NCI-H69 (cell line): ENCODE results near the gene EVPLL.
"Not testable (repeated sequence)": the region's sequence is repeated elsewhere in the genome, so short reads cannot be mapped to it uniquely, and the experiment has no call there.

ENCODE experiments used
- DNase-seq: peaks from one replicate; lab custom pipeline; 2025; lab: John Stamatoyannopoulos, UW

Gene EVPLL

DNA sequence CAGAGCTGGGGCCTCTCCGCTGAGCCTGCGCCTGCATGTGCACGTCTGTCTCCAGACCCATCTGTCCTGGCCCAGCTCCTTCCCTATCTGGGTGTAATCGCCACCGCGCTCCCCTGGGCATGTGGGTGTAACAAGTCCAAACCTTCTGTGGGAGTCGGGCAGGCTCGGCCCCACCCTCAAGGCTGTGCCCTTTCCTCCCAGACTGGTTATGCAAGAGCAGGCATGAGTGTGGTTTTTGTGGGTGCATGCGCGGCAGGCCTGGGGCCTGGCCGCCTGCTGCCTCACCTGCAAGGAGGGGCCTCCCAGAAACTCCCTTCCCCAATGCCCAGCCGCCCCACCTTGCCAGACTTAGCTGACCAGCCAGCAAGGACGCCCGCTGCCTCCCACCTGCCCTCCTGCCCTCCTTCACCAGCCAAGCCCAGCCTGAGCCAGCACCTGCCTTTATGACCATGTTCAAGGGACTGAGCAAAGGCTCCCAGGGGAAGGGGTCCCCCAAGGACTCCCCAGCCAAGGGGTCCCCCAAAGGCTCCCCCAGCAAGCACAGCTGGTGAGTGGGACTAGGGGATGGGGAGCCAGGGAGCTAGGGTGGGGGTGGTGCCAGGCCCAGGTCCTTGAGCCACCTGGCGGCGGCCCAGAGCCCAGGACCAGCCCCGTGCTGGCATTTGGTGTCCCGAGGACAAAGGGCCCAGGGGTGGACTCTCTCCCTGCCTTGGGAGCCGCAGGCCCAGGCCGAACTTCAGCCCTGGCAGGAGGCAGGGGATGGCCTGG is at the start of gene EVPLL:
TSS of gene EVPLL (plus strand) at position 342 of the 768 bp plus-strand sequence. CDS start 3,160 bp downstream, outside the sequence.
- DNase-seq, result no peak

DNA sequence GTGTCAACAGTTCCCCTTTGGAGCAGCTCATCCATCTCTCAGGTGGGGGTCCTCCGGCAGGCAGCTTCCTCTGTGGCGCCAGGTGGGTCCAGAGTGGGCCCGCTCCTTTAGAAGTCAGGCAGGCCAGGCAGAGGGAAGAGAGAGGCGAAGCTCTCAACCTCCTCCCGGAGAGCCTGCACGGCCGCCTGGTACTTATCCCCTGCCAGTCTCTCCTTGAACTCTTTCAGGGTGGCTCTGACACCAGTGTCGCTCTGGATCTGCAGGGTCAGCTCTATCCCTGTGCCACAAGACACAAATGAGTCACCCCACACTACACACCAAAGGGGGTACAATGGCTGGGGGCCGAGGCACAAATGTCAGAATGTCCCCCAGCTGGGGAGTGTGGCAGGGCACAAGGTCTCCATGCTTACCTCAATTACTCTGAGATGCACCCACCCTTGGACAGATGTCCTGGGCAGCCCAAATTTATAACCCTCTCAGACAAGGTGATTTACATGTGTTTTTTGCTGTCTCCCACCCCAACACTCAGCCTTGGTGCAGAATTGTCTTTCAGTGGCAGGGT is 48.9 kb upstream of the EVPLL start:
- DNase-seq, result no peak

DNA sequence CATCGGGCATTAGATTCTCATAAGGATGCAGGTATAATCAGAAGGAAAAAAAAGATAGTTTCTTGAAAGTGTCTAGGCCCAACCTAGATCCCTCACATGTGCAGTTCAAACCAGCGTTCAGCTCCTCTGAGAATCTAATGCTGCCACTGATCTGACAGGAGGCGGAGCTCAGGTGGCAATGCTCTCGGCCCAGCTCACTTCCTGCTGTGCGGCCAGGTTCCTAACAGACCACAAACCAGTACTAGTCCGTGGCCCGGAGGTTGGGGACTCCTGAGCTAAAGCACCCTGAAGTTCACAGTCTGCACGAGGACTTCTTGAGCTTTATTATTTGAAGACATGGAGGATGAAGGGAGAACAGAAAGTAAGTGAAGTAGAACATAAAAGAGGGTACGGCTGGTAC is 45.7 kb upstream of the EVPLL start:
- no peak for DNase-seq

DNA sequence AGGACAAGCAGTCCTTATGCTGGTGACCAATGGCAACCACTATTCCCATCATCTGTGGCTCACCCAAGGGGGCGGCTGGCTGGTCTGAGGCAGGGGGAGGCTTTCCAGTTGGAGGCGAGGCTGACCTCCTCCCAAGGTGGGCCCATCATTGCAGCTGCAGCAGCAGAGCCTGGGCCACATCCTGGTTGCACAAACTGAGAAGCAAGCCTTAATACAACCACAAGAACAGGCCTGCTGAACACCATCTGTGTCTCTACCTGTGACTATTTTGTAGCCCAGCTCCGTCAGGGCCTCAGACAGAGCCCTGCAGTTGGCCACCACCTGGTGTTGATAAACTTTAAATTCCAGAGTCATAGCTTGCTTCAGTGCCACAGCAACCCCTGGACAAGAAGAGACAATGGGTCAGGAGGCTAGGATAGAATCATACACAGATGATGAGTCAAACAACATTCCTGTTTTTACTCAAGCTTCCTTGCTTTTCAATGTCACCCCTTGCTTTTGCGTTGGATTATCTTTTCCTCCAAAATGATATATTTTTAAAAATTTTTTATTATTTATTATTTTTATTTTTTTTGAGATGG is 44.6 kb upstream of the EVPLL start:
- no peak for DNase-seq

DNA sequence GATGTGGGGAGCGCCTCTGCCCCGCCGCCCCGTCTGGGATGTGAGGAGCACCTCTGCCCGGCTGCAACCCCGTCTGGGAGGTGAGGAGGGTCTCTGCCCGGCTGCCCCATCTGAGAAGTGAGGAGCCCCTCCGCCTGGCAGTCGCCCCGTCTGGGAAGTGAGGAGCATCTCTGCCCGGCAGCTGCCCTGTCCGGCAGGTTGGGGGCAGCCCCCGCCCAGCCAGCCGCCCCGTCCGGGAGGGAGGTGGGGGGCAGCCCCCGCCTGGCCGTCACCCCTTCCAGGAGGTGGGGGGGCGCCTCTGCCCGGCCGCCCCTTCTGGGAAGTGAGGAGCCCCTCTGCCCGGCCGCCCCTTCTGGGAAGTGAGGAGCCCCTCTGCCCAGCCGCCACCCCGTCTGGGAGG is 39.4 kb upstream of the EVPLL start:
- not testable (repeated sequence) for DNase-seq

DNA sequence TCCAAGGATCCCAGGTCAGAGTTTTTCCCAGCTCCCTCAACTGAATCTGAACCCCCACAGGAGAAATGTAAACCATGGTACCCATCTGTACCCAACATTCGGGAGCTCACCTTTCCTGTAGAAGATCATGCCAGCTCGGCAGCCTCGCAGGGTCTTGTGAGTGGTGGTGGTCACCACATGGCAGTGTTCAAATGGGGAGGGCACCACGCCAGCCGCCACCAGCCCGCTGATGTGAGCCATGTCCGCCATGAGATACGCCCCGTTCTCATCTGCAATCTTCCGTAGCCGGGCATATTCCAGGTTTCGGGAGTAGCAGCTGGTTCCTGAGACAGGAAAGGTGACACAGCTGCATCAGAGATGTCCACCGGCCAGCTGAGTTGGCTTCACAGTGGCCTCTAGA is 37.6 kb upstream of the EVPLL start:
- DNase-seq, result no peak

DNA sequence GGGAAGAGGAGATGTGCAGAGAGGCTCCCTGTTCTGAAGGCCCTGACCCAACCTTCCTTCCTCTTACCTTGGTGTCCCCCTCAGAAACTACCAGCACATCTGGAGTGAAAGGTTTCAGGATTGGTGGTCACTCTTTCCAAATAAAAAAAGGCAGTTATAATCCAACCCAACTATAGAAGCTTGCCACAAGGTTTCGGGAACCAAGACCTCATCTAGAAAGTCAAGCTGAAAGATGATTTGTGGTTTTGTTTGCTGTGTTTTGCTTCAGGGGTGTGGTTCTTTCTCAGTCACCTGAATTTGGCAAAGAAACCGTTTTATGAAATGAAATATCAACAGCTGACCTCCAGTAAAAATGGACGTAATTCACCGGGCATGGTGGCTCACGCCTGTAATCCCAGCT is 33.6 kb upstream of the EVPLL start:
- DNase-seq, result no peak

DNA sequence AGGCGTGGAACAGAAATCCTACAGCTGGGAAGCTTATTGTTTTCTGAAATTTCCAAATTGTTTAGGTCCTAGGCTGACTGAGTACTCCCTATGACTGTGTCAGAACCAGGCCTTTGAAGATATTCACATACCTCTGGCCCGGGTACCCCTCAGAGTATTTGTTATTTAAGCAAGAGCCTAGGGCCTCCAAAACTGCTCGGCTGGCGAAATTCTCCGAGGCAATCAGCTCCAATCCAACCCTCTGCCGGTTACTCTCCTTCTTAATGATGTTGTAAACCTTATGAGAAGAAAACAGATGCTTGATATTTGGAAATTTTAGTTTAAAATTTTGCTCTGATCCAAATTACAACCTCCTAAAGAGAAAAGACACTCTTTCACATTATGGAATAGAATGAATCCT is 24.0 kb upstream of the EVPLL start:
- DNase-seq, result no peak

DNA sequence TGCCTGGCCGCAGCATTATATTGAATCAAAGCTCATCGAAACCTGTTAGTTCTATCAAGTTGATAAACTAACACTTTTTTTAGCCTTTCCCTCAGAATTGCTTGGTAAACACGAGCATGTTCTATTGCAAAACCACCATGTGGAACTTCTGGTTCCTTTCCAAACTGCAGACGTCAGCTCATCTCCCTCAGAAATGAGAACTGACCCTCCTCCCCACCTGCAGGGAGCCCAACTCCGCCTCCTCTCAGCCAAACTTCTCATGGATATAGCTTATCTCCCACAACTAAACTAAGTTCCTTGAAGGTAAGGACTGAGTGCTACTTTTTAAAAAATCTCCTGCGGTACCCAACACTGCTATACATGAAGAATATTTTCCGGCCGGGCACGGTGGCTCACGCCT is 21.0 kb upstream of the EVPLL start:
- no peak for DNase-seq

DNA sequence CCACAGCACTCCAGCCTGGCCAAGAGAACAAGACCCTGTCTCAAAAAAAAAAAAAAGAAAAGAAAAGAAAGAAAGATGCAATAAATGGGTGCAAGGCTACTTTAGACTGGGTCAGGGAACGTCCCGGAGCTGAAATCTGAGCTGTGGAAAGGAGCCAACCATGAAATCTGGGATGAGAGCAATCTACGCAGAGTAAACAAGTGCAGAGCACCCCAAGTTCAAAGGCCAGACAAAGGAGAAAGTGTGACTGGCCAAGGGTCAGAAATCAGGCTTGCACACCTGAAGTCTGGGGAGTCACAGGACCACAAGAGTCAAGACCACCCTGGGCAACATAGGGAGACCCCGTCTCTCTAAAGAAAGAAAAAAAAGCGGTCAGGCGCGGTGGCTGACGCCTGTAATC is 17.1 kb upstream of the EVPLL start:
- no peak for DNase-seq

DNA sequence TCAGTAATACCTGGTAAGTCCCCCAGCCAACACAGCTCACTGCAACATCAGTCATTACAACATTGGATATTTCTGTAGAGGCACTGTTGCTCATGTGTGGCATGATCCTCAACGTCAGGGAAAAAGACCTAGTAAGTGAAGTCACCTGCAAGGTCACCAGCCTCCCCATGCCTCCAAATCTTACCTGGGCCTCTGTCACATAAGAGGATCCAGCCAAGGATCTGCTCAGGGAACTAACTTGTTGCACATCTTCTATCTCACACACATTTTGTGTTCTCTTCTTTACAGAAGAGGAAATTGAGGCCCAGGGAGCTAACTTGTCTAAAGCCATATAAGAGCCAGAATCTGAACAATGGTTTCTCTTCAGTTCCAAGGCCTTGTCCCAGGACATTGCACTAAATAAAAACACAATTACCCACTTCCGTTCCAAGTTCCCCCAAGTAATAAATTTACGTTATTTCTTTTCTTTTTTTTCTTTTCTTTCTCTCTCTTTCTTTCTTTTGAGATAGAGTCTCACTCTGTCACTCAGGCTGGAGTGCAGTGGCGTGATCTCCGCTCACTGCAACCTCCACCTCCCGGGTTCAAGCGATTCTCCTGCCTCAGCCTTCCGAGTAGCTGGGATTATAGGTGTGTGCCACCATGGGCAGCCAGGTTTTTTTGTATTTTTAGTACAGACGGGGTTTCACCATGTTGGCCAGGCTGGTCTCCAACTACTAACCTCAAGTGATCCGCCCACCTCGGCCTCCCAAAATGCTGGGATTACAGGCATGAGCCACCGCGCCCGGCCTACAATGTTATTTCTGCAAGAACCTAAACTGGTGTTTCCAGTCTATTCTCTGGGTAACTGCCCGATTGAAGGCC is 15.5 kb upstream of the EVPLL start:
- DNase-seq, result no peak

DNA sequence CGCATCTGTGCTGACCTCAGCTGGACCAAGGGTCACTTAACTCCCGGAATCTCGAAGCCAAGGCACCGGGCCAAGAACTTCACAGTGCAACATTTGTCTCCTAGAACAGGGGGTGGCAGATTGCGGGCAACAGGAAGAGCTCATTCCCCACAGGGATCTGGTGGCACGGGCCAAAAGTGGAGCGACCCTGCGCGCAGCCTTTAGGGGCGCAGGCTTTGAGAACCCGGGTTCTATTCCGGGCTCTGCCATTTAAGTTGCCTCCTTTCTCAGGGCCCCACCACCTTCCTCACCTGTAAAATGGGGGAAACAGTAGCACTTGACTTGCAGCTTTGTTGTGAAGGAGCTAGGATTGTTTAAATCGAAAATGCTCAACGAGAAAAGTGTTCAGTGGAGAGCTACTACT is 14.9 kb upstream of the EVPLL start:
- peak; percentile 45 for DNase-seq

DNA sequence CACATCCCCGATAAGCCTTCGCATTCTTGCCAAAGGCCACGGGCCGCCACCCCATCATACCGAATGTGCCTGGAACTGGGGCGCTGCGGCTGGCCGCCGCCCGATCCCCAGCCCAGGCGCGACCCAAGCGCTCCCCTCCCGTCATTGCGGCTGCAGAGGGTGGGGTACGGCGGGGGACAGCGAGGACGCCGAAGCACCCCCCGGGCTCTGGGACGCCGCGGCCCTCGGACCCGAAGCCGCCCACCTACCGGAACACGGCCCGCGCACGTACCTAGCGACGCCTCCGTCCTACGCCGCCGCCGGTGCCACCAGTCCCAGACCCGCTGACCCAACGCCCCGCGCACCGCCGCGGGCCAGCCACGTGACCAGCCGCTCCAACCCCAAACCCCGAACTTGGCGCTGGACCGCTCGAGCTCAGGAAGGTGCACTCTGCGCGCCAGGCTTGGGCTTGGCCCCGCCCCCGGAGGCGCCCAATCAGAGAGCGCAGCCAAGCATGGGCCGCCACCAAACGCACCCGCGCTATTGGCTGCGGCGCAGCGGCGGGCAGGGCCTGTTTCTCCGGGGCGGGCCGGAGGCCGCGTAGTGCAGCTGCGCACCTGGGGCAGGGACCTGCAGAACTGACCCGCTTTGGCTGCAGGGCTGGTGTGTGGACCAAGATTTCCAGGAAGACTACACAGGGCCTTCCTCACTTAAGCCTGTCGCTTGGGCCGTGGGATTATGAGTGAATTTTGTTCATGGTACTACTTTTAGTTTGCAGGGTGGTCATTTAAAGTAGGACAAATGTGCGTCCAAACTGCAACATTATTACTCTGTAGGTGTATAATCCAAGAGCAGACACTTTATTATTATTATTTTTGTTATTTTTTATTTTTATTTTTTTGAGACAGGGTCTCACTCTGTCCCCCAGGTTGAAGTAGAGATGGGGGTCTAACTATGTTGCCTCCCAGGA is 14.2 kb upstream of the EVPLL start, which contains the start of gene SHMT1:
TSS of gene SHMT1 (minus strand) at position 450 of the 949 bp plus-strand sequence. CDS start 7,569 bp downstream, outside the sequence.
- DNase-seq, result peak; percentile 93

DNA sequence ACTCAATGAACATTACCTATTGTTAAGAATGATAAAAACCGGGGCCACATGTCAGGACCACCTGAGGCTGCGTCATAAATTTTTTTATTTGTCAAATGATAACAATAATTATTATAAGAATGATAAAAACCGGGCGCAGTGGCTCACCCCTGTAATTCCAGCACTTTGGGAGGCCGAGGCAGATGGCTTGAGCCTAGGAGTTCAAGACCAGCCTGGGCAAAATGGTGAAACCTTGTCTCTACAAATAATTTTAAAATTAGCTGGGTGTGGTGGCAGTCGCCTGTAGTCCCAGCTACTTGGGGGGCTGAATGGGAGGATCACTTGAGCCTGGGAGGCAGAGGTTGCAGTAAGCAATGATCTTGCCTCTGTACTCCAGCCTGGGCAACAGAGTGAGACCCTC is 13.4 kb upstream of the EVPLL start:
- no peak for DNase-seq

DNA sequence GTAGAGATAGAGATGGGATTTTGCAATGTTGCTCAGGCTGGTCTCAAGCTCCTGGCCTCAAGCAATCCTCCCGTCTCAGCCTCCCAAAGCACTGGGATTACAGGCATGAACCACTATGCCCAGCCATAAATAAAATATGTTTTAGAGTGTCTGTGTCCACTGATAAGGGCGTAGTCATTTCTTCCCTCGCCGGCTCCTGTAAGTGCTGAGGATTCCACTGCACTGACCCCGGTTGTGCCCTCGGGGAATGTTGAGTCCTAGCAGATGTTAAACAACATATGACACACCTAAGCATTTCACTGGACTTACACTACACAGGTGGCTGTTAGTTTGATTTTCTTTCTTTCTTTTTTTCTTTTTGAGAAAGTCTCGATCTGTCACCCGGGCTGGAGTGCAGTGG is 8.6 kb upstream of the EVPLL start:
- DNase-seq, result no peak

DNA sequence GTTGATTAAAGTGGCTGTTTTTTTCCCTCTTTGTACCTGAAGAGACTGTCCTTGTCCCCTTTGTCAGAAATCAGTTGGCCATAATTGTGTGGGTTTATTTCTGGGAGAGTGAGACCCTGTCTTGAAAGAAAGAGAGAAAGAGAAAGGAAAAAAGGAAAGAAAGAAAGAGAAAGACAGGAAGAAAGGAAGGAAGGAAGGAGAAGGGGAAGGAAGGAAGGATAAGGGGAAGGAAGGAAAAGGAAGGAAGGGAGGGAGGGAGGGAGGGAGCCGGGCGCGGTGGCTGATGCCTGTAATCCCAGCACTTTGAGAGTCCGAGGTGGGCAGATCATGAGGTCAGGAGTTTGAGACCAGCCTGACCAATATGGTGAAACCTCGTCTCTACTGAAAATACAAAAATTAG is 6.8 kb upstream of the EVPLL start:
- no peak for DNase-seq

DNA sequence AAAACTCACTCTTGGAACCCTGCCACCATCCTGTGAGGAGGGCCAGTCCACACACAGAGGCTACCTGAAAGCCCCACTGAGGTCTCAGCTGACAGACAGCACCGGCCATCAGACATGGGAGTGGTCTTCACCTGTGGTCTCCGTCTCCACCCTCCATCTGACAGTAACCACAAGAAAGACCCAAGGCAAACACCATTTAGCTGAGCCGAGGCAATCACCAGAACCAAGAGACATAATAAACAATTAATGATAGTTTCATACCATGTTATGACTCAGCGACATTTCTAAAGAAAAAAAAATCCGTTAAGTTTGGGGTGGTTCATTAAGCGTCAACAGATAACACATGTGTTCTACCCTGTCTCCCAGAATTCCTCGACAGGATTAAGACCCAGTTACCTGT is 6.1 kb upstream of the EVPLL start:
- DNase-seq, result no peak

DNA sequence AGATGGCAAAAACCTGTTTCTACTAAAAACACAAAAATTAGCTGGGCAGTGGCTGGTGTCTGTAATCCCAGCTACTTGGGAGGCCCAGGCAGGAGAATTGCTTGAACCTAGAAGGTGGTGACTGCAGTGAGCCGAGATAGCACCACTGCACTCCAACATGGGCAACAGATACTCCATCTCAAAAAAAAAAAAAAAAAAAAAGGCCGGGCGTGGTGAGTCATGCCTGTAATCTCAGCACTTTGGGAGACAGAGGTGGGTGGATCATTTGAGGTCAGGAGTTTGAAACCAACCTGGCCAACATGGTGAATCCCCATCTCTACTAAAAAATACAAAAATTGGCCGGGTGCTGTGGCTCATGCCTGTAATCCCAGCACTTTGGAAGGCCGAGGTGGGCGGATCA is 4.4 kb upstream of the EVPLL start:
- DNase-seq, result not testable (repeated sequence)

DNA sequence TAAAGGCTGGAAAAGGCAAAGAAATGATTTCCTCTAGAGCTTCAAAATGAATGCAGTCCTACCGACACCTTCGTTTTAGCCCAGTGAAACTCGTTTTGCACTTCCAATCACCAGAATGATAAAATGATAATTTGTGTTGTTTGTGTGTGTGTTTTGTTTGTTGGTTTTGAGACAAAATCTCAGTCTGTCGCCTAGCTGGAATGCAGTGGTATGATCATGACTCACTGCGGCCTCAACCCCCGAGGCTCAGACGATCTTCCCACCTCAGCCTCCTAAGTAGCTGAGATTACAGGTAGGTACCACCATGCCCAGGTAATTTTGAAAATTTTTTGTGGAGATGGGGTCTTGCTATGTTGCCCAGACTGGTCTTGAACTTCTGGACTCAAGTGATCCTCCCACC is 3.4 kb upstream of the EVPLL start:
- no peak for DNase-seq

DNA sequence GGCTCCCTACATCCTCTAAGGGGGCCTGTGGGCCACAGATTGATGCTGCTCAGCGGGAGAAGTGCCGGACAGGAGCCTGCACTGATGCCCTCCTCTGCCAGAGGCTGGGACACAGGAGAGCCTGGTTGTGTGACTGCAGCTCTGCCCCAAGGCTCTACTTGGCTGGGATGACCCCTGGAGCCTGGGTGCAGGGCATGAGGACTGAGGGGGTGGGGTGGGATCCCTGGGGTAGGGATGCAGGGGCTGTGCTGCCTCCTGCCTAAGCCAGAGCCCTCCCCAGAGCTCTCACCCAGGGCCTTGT is 577 bp downstream of the EVPLL start:
- DNase-seq, result no peak

DNA sequence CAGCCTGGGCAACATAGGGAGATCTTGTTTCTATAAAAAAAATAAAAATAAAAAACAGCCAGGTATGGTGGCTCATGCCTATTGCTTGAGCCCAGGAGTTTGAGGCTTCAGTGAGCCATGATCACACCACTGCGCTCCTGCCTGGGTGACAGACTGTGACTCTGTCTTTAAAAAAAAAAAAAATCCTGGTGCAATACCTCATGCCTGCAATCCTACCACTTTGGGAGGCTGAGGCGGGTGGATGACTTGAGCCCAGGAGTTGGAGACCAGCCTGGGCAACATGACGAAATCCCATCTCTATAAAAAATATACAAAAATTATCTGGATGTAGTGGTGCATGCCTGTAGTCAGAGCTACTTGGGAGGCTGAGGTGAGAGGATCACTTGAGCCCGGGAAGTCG is 1.0 kb downstream of the EVPLL start:
- DNase-seq, result not testable (repeated sequence)
